HEK293 (cell line): Measurements from ENCODE around the gene RNF44.

Source experiments
- CTCF ChIA-PET: fragments of 350-600 bp; formaldehyde crosslinking; extraction: SDS; loops from one replicate; lab custom pipeline; 2021; ENCODE audit warnings: antibody characterized with exemption; lab: Yijun Ruan, JAX
- POLR2A ChIA-PET: fragments of 300-600 bp; formaldehyde crosslinking; extraction: SDS; loops from one replicate; lab custom pipeline; 2020; ENCODE audit warnings: antibody characterized with exemption, inconsistent platforms; lab: Yijun Ruan, JAX
- H3K27ac ChIP-seq: fragments of 200-500 bp; sonication (Bioruptor generic); 2 replicates; pipeline ENCODE4 v1.5.1; 2014; ENCODE audit warnings: low read depth, low read length, control low read depth, inconsistent platforms; ENCODE audit errors: extremely low read depth
- H3K36me3 ChIP-seq, 2 experiments: fragments of 200-500 bp in 1 of 2; sonication (Bioruptor generic) in 1 of 2; 1 replicate in 1 of 2; 2 replicates in 1 of 2; pipeline ENCODE4 v1.5.1; 2014 to 2017; ENCODE audit warnings: inconsistent platforms in 2 of 2, low read length in 2 of 2; ENCODE audit not compliant: control insufficient read depth in 2 of 2, insufficient read depth in 1 of 2
- H3K4me1 ChIP-seq: fragments of 200-500 bp; sonication (Bioruptor generic); 2 replicates; pipeline ENCODE4 v1.5.1; 2014; ENCODE audit warnings: mild to moderate bottlenecking, low read length, inconsistent platforms; ENCODE audit not compliant: control insufficient read depth, insufficient read depth
- H3K4me3 ChIP-seq: 2 replicates; pipeline ENCODE4 v1.5.1; 2011; ENCODE audit warnings: low read depth, mild to moderate bottlenecking, control low read depth, low read length, moderate library complexity
- H3K9me3 ChIP-seq: fragments of 200-500 bp; sonication (Bioruptor generic); 2 replicates; pipeline ENCODE4 v1.5.1; 2014; ENCODE audit warnings: low read depth, low read length, inconsistent platforms; ENCODE audit not compliant: control insufficient read depth, insufficient read depth
- GLIS1 ChIP-seq: fragments of 450-650 bp; formaldehyde crosslinking; IDR thresholded peaks from 2 replicates; pipeline ENCODE4 v1.5.1; 2016; ENCODE audit warnings: missing biosample characterization, missing genetic modification characterization
- IKZF3 ChIP-seq: fragments of 450-650 bp; IDR thresholded peaks from 2 replicates; pipeline ENCODE4 v1.5.0; 2018; ENCODE audit warnings: missing biosample characterization, mild to moderate bottlenecking, missing genetic modification characterization, moderate library complexity
- KLF17 ChIP-seq: fragments of 450-650 bp; formaldehyde crosslinking; IDR thresholded peaks from 2 replicates; pipeline ENCODE4 v1.5.1; 2016; ENCODE audit warnings: missing biosample characterization, missing genetic modification characterization
- KLF8 ChIP-seq: fragments of 450-650 bp; formaldehyde crosslinking; IDR thresholded peaks from 2 replicates; pipeline ENCODE4 v1.5.1; 2016; ENCODE audit warnings: missing biosample characterization, missing genetic modification characterization
- MYNN ChIP-seq: fragments of 450-650 bp; formaldehyde crosslinking; IDR thresholded peaks from 2 replicates; pipeline ENCODE4 v1.5.1; 2016; ENCODE audit warnings: missing biosample characterization, missing genetic modification characterization, borderline replicate concordance
- SALL2 ChIP-seq: fragments of 450-650 bp; formaldehyde crosslinking; IDR thresholded peaks from 2 replicates; pipeline ENCODE4 v1.5.0; 2017; ENCODE audit warnings: missing biosample characterization, mild to moderate bottlenecking, missing genetic modification characterization, borderline replicate concordance
- SCRT1 ChIP-seq: fragments of 450-650 bp; formaldehyde crosslinking; IDR thresholded peaks from 2 replicates; pipeline ENCODE4 v1.5.1; 2016; ENCODE audit warnings: missing biosample characterization, missing genetic modification characterization, borderline replicate concordance
- SCRT2 ChIP-seq: fragments of 450-650 bp; formaldehyde crosslinking; IDR thresholded peaks from 2 replicates; pipeline ENCODE4 v1.5.1; 2016; ENCODE audit warnings: missing biosample characterization, missing genetic modification characterization
- SP2 ChIP-seq: fragments of 450-650 bp; formaldehyde crosslinking; IDR thresholded peaks from 2 replicates; pipeline ENCODE4 v1.5.1; 2016; ENCODE audit warnings: missing biosample characterization, missing genetic modification characterization
- SP7 ChIP-seq: fragments of 450-650 bp; formaldehyde crosslinking; IDR thresholded peaks from 2 replicates; pipeline ENCODE4 v1.5.1; 2016; ENCODE audit warnings: missing biosample characterization, missing genetic modification characterization
- ZBTB6 ChIP-seq: fragments of 450-650 bp; formaldehyde crosslinking; IDR thresholded peaks from 2 replicates; pipeline ENCODE4 v1.5.1; 2017; ENCODE audit warnings: missing biosample characterization, missing genetic modification characterization
- ZIC2 ChIP-seq: fragments of 450-650 bp; formaldehyde crosslinking; IDR thresholded peaks from 2 replicates; pipeline ENCODE4 v1.5.1; 2016; ENCODE audit warnings: missing biosample characterization, missing genetic modification characterization
- ZNF138 ChIP-seq: fragments of 450-650 bp; formaldehyde crosslinking; IDR thresholded peaks from 2 replicates; pipeline ENCODE4 v1.5.1; 2016; ENCODE audit warnings: missing biosample characterization, missing genetic modification characterization, borderline replicate concordance
- ZNF146 ChIP-seq: fragments of 450-650 bp; formaldehyde crosslinking; IDR thresholded peaks from 2 replicates; pipeline ENCODE4 v1.5.1; 2016; ENCODE audit warnings: missing biosample characterization, missing genetic modification characterization
- ZNF174 ChIP-seq: fragments of 450-650 bp; formaldehyde crosslinking; IDR thresholded peaks from 2 replicates; pipeline ENCODE4 v1.5.0; 2017; ENCODE audit warnings: missing biosample characterization, mild to moderate bottlenecking, missing genetic modification characterization
- ZNF19 ChIP-seq: fragments of 450-650 bp; formaldehyde crosslinking; IDR thresholded peaks from 2 replicates; pipeline ENCODE4; 2016; ENCODE audit warnings: missing biosample characterization, missing genetic modification characterization, low read depth
- ZNF221 ChIP-seq: fragments of 450-650 bp; formaldehyde crosslinking; IDR thresholded peaks from 2 replicates; pipeline ENCODE4 v1.5.1; 2017; ENCODE audit warnings: missing biosample characterization, missing genetic modification characterization, borderline replicate concordance
- ZNF223 ChIP-seq: fragments of 450-650 bp; formaldehyde crosslinking; IDR thresholded peaks from 2 replicates; pipeline ENCODE4 v1.5.1; 2016; ENCODE audit warnings: missing biosample characterization, missing genetic modification characterization
- ZNF266 ChIP-seq: fragments of 450-650 bp; formaldehyde crosslinking; IDR thresholded peaks from 2 replicates; pipeline ENCODE4 v1.5.1; 2016; ENCODE audit warnings: missing biosample characterization, missing genetic modification characterization, low read depth
- ZNF311 ChIP-seq: fragments of 450-650 bp; formaldehyde crosslinking; IDR thresholded peaks from 2 replicates; pipeline ENCODE4 v1.5.1; 2017; ENCODE audit warnings: missing biosample characterization, missing genetic modification characterization, borderline replicate concordance
- ZNF335 ChIP-seq: fragments of 450-650 bp; formaldehyde crosslinking; conservative IDR thresholded peaks from 2 replicates; pipeline ENCODE4 v1.5.1; 2016; ENCODE audit warnings: missing biosample characterization, missing genetic modification characterization
- ZNF391 ChIP-seq: fragments of 450-650 bp; formaldehyde crosslinking; IDR thresholded peaks from 2 replicates; pipeline ENCODE4 v1.5.1; 2016; ENCODE audit warnings: low read depth, missing biosample characterization, missing genetic modification characterization, borderline replicate concordance
- ZNF394 ChIP-seq: fragments of 450-650 bp; formaldehyde crosslinking; IDR thresholded peaks from 2 replicates; pipeline ENCODE4 v1.5.1; 2016; ENCODE audit warnings: missing biosample characterization, missing genetic modification characterization, mild to moderate bottlenecking, moderate library complexity, borderline replicate concordance
- ZNF416 ChIP-seq: fragments of 450-650 bp; formaldehyde crosslinking; IDR thresholded peaks from 2 replicates; pipeline ENCODE4 v1.5.1; 2016; ENCODE audit warnings: missing biosample characterization, missing genetic modification characterization
- ZNF658 ChIP-seq: fragments of 450-650 bp; formaldehyde crosslinking; IDR thresholded peaks from 2 replicates; pipeline ENCODE4; 2016; ENCODE audit warnings: missing biosample characterization, missing genetic modification characterization
- ZNF76 ChIP-seq: fragments of 450-650 bp; formaldehyde crosslinking; IDR thresholded peaks from 2 replicates; pipeline ENCODE4; 2016; ENCODE audit warnings: low read depth, missing biosample characterization, missing genetic modification characterization, borderline replicate concordance
- ZNF768 ChIP-seq: fragments of 450-650 bp; formaldehyde crosslinking; IDR thresholded peaks from 2 replicates; pipeline ENCODE4 v1.5.1; 2018; ENCODE audit warnings: missing biosample characterization, mild to moderate bottlenecking, missing genetic modification characterization
- TF ChIP-seq, protein P1 (sequence below): fragments of 450-650 bp; formaldehyde crosslinking; IDR thresholded peaks from 2 replicates; pipeline ENCODE4 v1.5.1; 2016; ENCODE audit warnings: missing biosample characterization, missing genetic modification characterization, low read depth
- TF ChIP-seq, protein P2 (sequence below): fragments of 450-650 bp; formaldehyde crosslinking; IDR thresholded peaks from 2 replicates; pipeline ENCODE4 v1.5.1; 2016; ENCODE audit warnings: missing biosample characterization, missing genetic modification characterization
- TF ChIP-seq, protein P3 (sequence below): fragments of 450-650 bp; formaldehyde crosslinking; IDR thresholded peaks from 2 replicates; pipeline ENCODE4 v1.5.1; 2016; ENCODE audit warnings: missing biosample characterization, missing genetic modification characterization

The RNF44 gene

DNA sequence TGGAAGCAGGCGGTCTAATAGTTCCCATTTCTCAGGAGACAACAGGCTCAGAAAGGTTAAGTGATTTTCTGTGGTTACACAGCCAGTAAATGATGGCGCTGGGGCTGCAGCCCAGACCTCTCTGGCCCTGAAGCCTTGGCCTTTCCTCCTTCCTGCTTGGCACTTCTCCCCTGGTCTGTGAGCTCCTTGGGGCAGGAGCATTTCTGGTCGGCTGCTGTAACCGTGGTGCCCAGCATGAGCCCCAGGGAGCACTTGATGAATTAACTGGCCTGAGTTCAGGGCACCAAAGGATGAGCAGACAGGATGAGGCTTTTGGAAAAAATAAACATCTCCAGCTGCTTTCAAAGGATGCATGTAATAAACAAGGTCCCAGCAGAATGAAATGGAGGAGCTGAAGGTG lies 42.1 kb upstream of the RNF44 start:
- POLR2A ChIA-PET, result no interaction called here

DNA sequence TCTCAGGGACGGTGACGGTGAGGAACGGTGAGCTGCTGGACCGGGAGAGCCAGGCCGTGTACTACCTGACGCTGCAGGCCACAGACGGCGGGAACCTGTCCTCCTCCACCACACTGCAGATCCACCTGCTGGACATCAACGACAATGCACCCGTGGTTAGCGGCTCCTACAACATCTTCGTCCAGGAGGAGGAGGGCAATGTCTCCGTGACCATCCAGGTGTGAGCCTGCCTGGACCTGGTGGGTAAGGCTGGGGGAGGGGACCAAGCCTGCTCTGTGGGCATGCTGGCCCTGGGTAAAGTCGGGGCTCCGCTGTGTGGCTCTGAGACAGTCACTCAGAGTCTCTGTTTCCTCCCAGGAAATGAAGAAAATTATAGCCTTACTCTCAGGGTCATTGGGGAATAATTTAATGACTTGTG lies 41.2 kb upstream of the RNF44 start:
- Histone ChIP-seq H3K27ac (no peak overlapping the region), H3K4me3 (no peak overlapping the region), H3K9me3 (no peaks in the 10 kb centered on the region), H3K4me1 (no peaks in the 10 kb centered on the region), H3K36me3 (no peaks in the 10 kb centered on the region)
- ChIA-PET CTCF (interaction anchor here (0.6 to 1.6 kb wide), 13 partner anchors 9 to 710 kb away, joined by 3 to 6 read pairs (median 3); partner anchors contain the start of genes EIF4E1B, SNCB and TSPAN17), POLR2A (no interaction called here)
- TF ChIP-seq, protein P1, sequence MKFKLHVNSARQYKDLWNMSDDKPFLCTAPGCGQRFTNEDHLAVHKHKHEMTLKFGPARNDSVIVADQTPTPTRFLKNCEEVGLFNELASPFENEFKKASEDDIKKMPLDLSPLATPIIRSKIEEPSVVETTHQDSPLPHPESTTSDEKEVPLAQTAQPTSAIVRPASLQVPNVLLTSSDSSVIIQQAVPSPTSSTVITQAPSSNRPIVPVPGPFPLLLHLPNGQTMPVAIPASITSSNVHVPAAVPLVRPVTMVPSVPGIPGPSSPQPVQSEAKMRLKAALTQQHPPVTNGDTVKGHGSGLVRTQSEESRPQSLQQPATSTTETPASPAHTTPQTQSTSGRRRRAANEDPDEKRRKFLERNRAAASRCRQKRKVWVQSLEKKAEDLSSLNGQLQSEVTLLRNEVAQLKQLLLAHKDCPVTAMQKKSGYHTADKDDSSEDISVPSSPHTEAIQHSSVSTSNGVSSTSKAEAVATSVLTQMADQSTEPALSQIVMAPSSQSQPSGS (tag by site-specific recombination), result no peak
- TF ChIP-seq ZNF394 (tag by site-specific recombination) (no peak), ZNF76 (no peak), SCRT2 (tag by site-specific recombination) (0 out of 2 replicates have a peak, but pooled peaks have one; percentile 47), ZNF335 (tag by site-specific recombination) (no peak), ZNF146 (tag by site-specific recombination) (no peak), ZNF223 (tag by site-specific recombination) (no peak), ZNF19 (tag by site-specific recombination) (no peak), SP2 (tag by site-specific recombination) (no peak), ZNF221 (tag by site-specific recombination) (no peak), ZNF391 (tag by site-specific recombination) (no peak), SCRT1 (tag by site-specific recombination) (peak; percentile 58; the same call in 1 of the 2 replicates), ZBTB6 (tag by site-specific recombination) (no peak), IKZF3 (tag by site-specific recombination) (no peak), ZNF416 (no peak), GLIS1 (no peak), KLF17 (tag by site-specific recombination) (no peak), ZNF658 (tag by site-specific recombination) (no peak), MYNN (tag by site-specific recombination) (no peak), ZNF768 (tag by site-specific recombination) (peak; percentile 55; the same call in 1 of the 2 replicates), ZIC2 (no peak)

More for the DNA sequence above, 42.1 kb upstream of the RNF44 start:
- no peaks in the 10 kb centered on the region for H3K9me3 ChIP-seq
- no peaks in the 10 kb centered on the region for H3K36me3 ChIP-seq
- H3K4me1 ChIP-seq, result no peaks in the 10 kb centered on the region
- no peak overlapping the region for H3K4me3 ChIP-seq
- CTCF ChIA-PET, result interaction anchor here (0.6 to 1.3 kb wide), 6 partner anchors 8 to 395 kb away, joined by 3 to 6 read pairs (median 4); partner anchors contain the start of genes EIF4E1B and SNCB
- no peak overlapping the region for H3K27ac ChIP-seq
- no peak for TF ChIP-seq SALL2
- no peak for TF ChIP-seq KLF8
- TF ChIP-seq ZNF266 (tag by site-specific recombination), result no peak
- TF ChIP-seq, protein P2, sequence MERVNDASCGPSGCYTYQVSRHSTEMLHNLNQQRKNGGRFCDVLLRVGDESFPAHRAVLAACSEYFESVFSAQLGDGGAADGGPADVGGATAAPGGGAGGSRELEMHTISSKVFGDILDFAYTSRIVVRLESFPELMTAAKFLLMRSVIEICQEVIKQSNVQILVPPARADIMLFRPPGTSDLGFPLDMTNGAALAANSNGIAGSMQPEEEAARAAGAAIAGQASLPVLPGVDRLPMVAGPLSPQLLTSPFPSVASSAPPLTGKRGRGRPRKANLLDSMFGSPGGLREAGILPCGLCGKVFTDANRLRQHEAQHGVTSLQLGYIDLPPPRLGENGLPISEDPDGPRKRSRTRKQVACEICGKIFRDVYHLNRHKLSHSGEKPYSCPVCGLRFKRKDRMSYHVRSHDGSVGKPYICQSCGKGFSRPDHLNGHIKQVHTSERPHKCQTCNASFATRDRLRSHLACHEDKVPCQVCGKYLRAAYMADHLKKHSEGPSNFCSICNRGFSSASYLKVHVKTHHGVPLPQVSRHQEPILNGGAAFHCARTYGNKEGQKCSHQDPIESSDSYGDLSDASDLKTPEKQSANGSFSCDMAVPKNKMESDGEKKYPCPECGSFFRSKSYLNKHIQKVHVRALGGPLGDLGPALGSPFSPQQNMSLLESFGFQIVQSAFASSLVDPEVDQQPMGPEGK, result no peak
- TF ChIP-seq, protein P3, sequence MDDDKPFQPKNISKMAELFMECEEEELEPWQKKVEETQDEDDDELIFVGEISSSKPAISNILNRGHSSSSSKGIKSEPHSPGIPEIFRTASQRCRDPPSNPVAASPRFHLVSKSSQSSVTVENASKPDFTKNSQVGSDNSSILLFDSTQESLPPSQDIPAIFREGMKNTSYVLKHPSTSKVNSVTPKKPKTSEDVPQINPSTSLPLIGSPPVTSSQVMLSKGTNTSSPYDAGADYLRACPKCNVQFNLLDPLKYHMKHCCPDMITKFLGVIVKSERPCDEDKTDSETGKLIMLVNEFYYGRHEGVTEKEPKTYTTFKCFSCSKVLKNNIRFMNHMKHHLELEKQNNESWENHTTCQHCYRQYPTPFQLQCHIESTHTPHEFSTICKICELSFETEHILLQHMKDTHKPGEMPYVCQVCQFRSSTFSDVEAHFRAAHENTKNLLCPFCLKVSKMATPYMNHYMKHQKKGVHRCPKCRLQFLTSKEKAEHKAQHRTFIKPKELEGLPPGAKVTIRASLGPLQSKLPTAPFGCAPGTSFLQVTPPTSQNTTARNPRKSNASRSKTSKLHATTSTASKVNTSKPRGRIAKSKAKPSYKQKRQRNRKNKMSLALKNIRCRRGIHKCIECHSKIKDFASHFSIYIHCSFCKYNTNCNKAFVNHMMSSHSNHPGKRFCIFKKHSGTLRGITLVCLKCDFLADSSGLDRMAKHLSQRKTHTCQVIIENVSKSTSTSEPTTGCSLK (tag by site-specific recombination), result no peak
- no peak for TF ChIP-seq ZNF311
- TF ChIP-seq ZNF138, result no peak
- no peak for TF ChIP-seq SP7 (tag by site-specific recombination)
- TF ChIP-seq ZNF174, result no peak
